Measurements from ENCODE around the gene UBQLN1. TPM values are rescaled to one million over a fixed set of nuclear protein-coding genes. Genes with fewer than 3 reads are reported as not detected.

The UBQLN1 gene
- polyA plus RNA-seq, 1 experiment: 124 TPM

DNA sequence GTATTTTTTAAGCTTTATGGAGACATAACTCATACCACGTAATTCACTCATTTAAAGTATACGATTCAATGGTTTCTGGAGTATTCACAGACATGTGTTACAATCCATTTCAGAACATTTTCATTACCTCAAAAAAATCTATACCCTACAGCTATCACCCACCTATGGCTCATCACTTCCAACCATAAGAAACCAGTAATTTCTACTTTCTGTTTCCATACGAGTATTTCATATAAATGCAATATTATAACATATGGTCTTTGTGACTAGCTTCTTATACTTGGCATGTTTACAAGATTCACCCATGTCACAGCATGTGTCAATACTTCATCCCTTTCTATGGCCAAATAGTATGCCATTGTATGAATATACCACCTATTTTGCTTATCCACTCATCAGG lies 18.8 kb downstream of the UBQLN1 start:
- no peak overlapping the region for H3K4me3 ChIP-seq (ENCODE audit: low read depth, low read length)
- CTCF ChIA-PET: interaction anchor here (0.7 kb wide), 1 partner anchor 20 kb away, joined by 3 read pairs; no protein-coding TSS in a partner anchor
- TF ChIP-seq, protein P1, sequence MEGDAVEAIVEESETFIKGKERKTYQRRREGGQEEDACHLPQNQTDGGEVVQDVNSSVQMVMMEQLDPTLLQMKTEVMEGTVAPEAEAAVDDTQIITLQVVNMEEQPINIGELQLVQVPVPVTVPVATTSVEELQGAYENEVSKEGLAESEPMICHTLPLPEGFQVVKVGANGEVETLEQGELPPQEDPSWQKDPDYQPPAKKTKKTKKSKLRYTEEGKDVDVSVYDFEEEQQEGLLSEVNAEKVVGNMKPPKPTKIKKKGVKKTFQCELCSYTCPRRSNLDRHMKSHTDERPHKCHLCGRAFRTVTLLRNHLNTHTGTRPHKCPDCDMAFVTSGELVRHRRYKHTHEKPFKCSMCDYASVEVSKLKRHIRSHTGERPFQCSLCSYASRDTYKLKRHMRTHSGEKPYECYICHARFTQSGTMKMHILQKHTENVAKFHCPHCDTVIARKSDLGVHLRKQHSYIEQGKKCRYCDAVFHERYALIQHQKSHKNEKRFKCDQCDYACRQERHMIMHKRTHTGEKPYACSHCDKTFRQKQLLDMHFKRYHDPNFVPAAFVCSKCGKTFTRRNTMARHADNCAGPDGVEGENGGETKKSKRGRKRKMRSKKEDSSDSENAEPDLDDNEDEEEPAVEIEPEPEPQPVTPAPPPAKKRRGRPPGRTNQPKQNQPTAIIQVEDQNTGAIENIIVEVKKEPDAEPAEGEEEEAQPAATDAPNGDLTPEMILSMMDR (IDR thresholded peaks at IDR 0.05; ENCODE audit: low read depth, low read length): no peak
- H3K27ac ChIP-seq (ENCODE audit: low read depth, low read length): no peak overlapping the region
- H3K9me3 ChIP-seq (ENCODE audit: control insufficient read depth, insufficient read depth, low read length): no peaks in the 10 kb centered on the region
- no peak for DNase-seq (ENCODE audit: low read depth, low spot score)
- POLR2A ChIA-PET: no interaction called here
- H3K27me3 ChIP-seq (ENCODE audit: control insufficient read depth, insufficient read depth, low read length): no peaks in the 10 kb centered on the region

DNA sequence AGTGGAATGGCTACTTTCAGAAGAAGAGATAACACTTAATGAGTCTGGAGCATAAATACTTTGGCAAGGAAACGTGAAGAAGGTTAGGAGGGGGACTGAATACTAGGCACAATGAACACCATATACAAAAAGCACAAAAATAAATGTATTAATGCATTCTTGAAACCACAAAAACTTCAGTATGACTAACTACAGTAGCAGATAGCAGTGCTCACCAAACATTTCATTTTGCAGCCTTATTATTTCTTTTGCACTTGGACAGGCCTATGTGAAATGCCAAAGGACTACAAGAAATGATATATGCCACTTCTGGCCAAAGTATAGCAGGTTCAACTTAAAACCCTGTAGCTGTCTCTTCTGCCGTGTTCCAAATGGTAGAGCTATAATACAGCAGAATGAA lies 26.3 kb downstream of the UBQLN1 start:
- Histone ChIP-seq H3K9me3 (ENCODE audit: control insufficient read depth, insufficient read depth, low read length) (no peaks in the 10 kb centered on the region), H3K27me3 (ENCODE audit: control insufficient read depth, insufficient read depth, low read length) (no peaks in the 10 kb centered on the region), H3K4me3 (ENCODE audit: low read depth, low read length) (no peak overlapping the region), H3K27ac (ENCODE audit: low read depth, low read length) (no peak overlapping the region)
- no peak for DNase-seq (ENCODE audit: low read depth, low spot score)
- CTCF ChIA-PET: interaction anchor here (1.1 to 1.2 kb wide), 2 partner anchors 25 to 32 kb away, joined by 3 read pairs; no protein-coding TSS in a partner anchor
- TF ChIP-seq, protein P1 (IDR thresholded peaks at IDR 0.05; ENCODE audit: low read depth, low read length): no peak
- POLR2A ChIA-PET: no interaction called here

DNA sequence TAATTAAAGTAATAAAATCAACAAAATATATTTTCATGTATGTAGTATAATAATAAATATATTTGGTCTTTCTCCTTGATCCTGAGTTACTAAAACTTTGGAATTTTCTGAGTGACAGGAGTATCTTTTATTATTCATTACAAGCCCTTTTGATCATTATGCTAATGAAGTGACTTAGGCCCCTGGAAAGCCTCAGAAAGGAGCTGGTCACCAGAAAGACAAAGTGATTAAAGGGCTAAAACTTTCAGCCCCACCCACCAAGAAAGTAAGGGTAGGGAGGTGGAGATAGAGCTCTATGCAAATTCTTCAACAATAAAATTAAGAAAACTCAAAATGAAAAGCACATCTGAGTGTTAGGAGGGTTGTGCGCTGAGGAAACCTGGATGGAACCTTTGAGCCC lies 27.5 kb downstream of the UBQLN1 start:
- H3K27ac ChIP-seq (ENCODE audit: low read depth, low read length): no peak overlapping the region
- TF ChIP-seq, protein P1 (IDR thresholded peaks at IDR 0.05; ENCODE audit: low read depth, low read length): no peak
- CTCF ChIA-PET: interaction anchor here (1.5 to 2.4 kb wide), 2 partner anchors 31 to 60 kb away, joined by 5 to 8 read pairs; no protein-coding TSS in a partner anchor

DNA sequence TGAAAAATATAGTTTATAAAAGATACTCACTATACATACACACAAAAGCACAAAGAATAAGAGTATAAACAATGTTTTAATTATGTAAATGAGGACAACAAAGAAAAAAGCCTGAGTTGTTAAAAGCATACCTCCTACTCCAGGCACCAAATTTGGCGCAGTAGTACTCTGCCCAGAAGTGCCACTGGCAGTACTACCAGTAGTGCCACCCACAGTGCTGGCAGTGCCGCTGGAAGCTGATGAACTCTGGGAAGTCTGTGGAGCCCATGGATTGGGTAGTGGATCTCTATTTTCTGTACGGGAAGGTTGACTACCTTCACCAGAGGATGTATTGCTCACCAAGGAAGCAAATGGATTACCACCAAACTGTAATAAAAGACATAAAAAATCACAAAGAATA lies 30.2 kb downstream of the UBQLN1 start:
- H3K4me3 ChIP-seq (ENCODE audit: low read depth, low read length): no peak overlapping the region
- TF ChIP-seq, protein P1 (IDR thresholded peaks at IDR 0.05; ENCODE audit: low read depth, low read length): no peak
- no peaks in the 10 kb centered on the region for H3K9me3 ChIP-seq (ENCODE audit: control insufficient read depth, insufficient read depth, low read length)
- no peak for DNase-seq (ENCODE audit: low read depth, low spot score)
- CTCF ChIA-PET: no interaction called here
- H3K27ac ChIP-seq (ENCODE audit: low read depth, low read length): no peak overlapping the region
- POLR2A ChIA-PET: no interaction called here
- no peaks in the 10 kb centered on the region for H3K27me3 ChIP-seq (ENCODE audit: control insufficient read depth, insufficient read depth, low read length)

More for the DNA sequence above, 27.5 kb downstream of the UBQLN1 start:
- H3K9me3 ChIP-seq (ENCODE audit: control insufficient read depth, insufficient read depth, low read length): no peaks in the 10 kb centered on the region
- POLR2A ChIA-PET: interaction anchor here (0.6 kb wide), 1 partner anchor 102 kb away, joined by 4 read pairs; no protein-coding TSS in a partner anchor
- H3K4me3 ChIP-seq (ENCODE audit: low read depth, low read length): no peak overlapping the region
- H3K27me3 ChIP-seq (ENCODE audit: control insufficient read depth, insufficient read depth, low read length): no peaks in the 10 kb centered on the region
- DNase-seq (ENCODE audit: low read depth, low spot score): no peak

DNA sequence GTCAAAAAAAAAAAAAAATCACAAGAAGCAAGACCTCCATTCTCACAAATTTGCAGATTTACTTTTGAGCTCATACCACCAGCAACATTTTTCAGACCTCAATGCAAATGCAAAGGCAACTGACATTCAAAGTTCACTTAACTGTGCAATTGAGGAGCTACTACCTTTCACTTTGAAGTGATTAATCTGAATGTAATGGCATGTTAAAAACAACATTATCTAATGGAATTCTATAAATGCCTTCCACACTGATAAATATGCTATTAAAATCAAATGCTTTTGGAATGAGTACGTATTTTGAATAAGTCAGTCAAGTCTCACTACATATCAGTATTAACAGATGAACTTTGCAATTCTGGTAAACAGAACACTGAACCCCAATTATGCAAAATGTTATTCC lies 32.3 kb downstream of the UBQLN1 start:
- CTCF ChIA-PET: interaction anchor here (1.1 kb wide), 1 partner anchor 26 kb away, joined by 4 read pairs; no protein-coding TSS in a partner anchor
- DNase-seq (ENCODE audit: low read depth, low spot score): no peak

More for the DNA sequence above, 32.3 kb downstream of the UBQLN1 start:
- Histone ChIP-seq H3K4me3 (ENCODE audit: low read depth, low read length) (no peak overlapping the region), H3K9me3 (ENCODE audit: control insufficient read depth, insufficient read depth, low read length) (no peaks in the 10 kb centered on the region), H3K27me3 (ENCODE audit: control insufficient read depth, insufficient read depth, low read length) (no peaks in the 10 kb centered on the region), H3K27ac (ENCODE audit: low read depth, low read length) (no peak overlapping the region)
- POLR2A ChIA-PET: no interaction called here
- TF ChIP-seq, protein P1 (IDR thresholded peaks at IDR 0.05; ENCODE audit: low read depth, low read length): no peak
